Stimulated activated CD4-positive, alpha-beta T cell treated with anti-CD3 and anti-CD28 coated beads, TNF-alpha, amount 100 ng/mL, for 4 hours (primary cell): ENCODE data around the gene ITPR2.
"Not testable (repeated sequence)": the region's sequence is repeated elsewhere in the genome, so short reads cannot be mapped to it uniquely, and the experiment has no call there.

Source experiments
- DNase-seq, 3 experiments: peaks; one replicate each; pipeline ENCODE4 v3.0.0-alpha.2; 2020; ENCODE audit warnings: low read depth in 3 of 3

Gene ITPR2

DNA sequence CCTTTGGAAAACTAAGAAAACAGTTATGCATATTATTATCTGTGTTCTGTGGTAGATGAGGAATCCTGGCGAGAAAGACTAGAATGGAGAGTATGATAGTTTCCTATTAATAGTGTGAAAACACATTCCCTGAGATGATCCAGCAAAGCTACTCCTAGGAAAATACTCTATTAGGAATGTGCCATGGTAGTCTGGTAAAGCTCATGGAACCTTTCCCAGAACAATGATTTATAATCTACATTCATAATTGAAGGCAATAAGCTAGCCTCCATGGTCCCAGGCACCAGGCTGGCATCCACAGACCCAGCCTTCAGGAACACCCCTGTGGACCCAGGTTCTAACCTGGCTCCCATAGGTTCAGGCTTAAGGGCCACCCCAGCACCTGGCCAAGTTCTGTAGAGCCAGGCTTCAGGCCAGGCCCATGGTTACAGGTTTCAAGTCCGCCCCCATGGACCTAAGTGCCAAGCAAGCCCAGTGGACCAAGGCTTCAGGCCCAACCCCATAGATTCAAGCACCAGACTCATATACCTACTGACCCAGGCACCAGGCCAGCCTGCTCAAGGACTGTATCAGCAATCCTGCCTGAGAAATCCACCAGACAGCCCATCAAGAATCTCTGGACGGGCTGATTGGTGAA is 72.2 kb downstream of the ITPR2 start:
- DNase-seq: no peak

DNA sequence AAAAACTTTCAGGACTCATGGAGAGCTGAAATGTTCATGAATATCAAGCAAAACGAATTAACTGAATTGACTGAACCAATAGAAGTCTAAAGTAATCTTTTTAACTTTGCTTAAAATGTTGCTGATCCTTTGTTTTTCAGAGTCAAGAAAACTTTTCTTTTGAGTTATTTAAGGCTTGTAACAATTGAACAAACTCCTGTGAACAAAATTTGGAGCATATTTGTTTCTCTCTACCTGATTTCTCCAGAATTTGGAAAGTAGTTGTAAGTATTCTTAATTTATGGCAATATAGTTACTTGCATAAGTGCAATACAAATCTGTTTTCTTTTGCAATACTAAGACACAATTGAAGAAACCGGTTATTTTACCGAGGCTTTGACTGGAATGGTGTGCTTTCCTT is 77.6 kb downstream of the ITPR2 start:
- DNase-seq: not testable (repeated sequence)

DNA sequence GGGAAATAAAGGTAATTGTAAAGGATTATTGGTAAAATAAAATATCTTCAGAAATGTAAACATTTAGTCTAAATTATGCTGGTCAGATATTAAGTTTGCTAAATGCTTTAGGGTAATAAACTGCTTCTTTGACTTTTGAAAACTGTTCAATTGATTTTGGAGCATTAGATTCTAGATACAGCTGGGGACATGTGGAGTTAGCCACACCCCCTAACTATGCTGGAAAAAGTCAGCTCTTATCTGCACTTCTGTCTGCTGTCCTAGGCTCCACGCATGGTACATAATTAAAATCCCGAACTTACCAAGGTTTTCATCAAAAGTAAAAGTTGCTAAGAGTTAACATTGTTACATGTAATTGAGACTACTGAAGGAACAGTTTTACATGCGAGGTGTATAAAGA is 78.8 kb downstream of the ITPR2 start:
- no peak for DNase-seq

DNA sequence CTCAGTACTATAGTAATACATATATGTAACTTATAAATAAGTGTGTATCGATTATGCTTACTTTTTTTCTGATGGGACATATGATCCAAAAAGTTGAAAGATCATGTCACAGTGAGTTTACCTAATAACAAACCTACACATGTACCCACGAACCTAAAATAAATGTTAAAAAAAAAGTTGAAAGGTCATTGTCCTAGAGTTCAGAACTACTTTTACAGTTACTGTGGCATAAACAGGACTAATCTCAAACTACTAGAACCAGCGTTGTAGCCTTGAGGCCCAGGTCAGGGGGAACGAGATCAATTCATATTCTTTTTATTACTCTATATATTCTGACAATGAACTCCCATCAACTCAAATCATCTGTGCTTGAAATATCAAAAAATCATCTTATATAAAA is 81.8 kb downstream of the ITPR2 start:
- no peak for DNase-seq

DNA sequence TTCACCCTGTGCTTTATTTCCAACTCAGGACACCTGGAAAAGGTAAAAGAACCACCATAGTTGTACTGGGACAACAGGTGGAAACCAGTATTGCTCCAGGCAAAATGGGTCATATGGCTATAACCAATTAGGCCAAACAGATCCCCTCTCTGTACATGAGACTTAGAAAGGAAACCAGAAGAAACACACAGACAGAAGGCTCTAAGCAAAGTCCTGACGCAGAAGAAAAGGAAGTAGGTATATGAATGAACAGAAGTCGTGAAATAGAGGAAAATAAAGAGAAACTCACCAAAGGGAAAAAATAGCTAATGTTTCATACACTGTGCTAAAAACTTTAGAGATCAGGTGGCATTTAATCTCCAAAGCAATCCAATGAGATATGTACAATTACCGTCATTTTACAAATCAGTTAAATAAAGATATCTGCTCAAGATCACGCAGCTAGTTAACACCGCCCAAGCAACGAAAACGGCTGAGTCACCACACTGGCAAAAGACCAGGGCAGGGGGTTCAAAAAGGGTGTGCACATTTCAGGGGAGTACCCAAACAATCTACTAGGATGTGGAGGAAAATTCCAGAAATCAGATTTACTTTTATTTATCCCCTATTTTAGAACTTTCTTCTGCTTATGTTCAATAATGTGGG is 82.3 kb downstream of the ITPR2 start:
- no peak for DNase-seq

DNA sequence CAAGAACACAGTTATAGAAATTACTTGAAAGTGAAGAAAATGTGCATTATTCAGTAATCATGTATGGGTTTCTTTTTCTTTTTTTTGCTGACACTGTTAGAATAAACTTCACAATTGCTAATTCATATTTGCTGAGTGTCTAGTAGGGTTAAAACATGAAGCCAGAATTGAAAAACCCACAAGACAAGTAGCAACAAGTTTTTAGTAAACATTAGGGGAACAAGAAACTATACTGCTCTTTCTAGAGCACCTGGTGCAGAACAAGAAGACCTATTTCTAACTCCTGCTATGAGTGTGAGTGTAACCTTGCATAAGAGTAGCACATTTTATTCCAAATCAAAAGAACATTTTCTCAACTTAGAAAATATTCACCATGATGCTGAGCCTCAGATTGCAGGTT is 83.2 kb downstream of the ITPR2 start:
- no peak for DNase-seq

DNA sequence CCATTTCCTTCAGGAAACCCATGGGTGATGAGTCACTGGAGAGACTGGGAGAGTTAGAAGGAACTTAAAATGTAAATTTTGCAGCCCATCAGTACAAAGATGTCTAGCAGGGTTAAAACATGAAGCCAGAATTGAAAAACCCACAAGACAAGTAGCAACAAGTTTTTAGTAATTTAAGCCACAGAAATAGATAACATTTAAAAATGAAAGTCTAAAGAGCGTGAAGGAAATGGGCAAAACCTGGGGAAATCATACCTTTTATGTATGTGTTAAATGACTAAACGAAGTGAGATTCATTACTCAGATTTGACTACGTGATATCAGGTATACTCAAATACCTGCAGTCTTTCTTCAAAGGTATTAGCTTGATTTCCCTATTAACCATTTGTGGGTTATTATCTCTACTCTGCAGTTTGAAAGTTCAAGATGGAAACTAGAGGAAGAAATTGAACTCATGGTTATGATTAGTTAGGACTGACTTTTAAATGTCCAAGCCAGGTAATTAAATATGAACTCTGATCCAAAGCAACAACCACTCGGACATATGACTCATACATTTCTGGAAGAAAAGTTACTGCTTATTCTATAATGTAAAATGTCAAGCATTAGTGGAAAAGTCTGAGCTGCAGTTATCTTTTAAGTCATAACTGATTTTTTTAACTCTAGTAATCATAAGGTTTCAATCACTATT is 84.1 kb downstream of the ITPR2 start:
- DNase-seq: no peak

DNA sequence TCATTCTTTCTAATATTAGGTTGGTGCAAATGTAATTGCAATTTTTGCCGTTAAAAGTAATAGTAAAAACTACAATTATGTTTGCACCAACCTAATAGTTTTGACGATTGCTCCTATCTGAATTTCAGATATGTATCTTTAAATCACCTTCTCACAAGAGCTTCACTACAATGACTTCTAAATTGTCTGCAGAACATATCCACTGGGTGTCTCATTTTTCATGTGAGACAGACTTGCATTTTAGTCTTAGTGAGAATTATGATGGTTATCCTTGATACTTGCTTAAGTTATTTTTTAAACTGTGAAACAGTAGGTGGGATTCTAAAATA is 84.6 kb downstream of the ITPR2 start:
- DNase-seq: no peak

DNA sequence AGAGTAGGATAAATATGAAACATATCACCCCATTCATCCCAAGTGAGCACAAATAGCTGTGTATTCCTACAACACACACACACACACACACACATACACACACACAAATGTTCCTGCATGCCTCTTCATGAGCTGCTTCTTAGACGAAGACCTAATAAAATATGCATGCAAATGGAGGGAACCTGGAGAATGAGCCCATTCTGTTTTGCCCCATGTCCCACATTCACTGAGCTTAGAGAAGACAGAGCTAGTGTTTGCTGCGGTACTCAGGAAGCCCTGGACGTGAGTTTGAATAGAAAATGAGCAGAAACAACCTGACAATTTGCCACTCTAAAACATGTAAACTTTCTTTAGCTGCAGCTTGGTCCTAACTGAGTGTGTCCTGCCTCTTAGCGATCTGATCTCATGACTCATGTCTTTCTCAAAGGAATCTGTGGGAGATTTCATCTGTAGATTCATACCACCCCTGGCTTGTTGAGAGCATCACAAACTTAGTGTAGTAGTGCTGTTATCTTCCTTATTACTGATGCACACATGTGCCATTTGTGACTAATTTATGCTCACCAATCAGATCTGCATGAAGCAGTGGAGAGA is 86.8 kb downstream of the ITPR2 start:
- no peak for DNase-seq

DNA sequence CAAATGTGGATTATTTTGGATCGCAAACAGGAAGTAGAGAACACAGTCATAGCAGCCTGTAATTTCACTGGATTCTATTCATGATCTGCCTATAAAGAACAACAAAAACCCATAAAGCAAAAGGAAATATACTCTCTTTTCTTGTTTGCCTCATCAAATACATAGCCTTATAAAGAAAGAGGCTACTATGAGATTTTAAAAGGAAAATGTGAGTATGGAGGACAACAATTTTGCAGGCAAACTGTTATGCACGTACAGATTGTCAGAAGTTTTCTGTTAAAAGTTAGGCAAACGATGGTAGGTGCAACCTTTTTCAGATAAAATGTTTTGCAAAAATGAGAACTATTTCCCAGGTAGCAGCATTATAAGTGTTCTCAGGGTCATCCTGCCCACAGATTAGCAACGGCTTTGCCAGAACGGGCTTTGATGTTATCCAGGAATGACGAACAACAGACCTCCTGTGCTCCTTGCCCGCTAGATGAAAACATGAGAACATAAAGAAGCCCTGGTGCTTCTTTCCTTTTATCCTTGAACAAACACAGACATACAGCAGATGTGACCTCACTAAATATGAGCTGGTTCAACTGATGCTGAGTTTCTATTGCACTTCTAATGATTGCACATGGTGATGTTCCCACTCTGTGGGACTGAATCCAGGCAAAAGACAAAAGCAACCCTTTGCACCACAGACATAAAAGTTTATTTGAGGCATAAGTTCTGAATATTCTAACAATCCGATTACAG is 88.1 kb downstream of the ITPR2 start:
- no peak for DNase-seq

DNA sequence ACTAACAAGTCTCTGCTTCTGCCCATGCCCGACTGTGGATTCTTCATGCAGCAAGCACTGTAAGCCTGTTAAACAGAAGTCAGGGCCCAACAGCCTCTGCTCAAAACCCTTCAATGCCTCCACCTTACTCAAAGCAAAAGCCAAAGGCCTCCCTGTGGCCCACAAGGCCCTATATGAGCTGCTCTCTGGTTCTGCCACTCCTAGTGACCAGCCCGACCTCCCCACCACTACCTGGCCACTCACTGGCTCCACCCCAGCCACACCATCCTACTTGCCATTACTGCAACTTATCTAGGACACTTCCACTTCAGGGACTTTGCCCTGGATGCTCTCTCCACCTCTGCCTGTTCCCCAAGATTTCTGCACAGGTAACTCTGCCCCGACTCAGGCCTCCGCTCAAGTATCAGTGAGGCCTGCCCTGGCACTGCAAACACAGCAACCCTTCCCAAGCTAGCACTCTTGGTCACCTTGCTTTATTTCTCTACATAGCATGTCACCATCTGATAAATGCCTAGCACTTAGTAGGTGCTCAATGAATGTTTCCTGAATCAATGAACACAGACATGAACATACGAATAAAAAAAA is 88.9 kb downstream of the ITPR2 start:
- DNase-seq: no peak

DNA sequence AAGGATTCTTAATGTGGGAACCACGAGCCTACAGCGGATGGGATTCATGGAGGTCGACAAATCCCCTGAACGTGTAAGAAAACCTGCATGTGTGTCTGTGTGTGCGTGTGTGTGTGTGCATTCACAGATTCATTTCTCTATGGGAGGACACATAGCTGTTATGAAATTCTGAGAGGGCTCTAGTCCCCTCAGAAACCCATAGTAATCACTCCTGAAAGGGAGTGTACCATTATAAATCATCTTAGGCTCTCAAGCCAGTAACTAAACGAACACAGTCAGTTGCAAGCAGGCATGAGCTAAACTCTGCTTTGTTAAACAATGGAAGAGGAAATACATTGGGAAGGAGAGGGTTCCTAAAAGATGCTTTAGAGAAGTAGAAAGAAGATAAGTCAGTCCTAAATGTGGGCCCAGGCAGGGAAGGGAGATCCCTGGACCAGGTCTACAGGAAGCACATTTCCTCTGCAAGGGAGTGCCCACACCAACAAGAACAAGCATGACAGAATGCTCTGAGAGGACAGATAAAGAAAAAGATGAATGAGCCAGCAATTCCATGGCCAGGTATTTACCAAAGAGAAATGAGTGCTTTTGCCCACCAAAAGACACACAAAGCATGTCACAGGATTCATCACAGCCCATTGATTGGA is 91.3 kb downstream of the ITPR2 start:
- no peak for DNase-seq

DNA sequence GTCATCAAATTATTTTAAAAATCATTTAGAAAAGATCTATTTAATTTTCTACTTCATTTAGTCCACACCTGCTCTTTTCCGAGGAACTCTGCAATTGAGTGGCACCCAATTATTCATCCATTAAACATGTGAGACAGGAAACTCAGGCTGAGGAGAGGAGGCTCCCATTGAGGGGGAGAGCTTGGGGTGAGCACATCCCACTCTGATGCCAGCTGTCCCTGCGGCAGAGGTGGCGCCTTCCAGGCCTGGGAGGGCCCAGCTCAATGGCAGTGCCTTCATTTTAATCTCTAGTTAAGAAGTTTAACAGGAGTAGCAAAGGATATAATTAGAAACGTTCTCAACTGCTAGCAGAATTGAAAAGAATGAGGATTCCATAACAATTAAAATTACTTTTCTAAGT is 92.0 kb downstream of the ITPR2 start:
- no peak for DNase-seq

DNA sequence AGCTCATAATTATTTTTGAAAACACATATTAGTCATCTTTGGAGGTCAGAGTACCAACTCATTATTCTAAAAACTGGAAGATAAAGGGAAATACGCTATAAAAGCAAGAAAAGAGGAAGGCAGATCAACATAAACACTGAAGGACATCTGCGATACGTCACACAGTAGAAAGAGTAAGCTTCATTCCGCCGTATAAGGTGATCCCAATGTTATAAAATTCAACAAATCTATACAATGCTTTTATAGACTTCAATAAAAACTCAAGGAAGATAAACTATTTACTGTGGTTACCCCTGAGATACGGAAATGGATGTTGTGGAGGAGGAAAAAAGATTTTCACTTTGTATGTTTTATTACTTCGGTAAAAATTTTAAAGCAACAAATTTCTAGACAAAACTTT is 92.6 kb downstream of the ITPR2 start:
- no peak for DNase-seq

DNA sequence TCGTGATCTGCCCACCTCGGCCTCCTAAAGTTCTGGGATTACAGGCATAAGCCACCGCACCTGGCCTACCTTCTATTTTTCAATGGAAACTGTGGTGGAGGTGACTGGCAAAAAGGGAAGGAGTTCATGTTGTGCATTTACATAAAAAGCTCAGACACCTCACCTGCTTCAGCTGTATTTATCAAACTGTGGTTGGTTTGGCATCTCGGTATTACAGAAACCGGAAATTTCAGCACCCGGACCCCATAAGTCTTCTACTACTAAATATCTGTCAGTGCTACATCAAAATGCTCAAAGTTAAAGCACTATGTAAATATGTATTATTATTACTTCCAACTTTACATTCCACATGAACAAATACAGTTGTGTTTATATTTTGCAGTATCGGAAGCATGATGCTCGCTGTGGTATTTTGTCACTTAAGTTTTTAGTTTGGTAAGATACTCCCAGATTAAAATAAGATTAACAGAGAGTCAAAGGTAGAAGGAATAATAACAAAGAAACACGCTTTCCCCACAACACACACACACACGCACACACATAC is 95.4 kb downstream of the ITPR2 start:
- DNase-seq: no peak

DNA sequence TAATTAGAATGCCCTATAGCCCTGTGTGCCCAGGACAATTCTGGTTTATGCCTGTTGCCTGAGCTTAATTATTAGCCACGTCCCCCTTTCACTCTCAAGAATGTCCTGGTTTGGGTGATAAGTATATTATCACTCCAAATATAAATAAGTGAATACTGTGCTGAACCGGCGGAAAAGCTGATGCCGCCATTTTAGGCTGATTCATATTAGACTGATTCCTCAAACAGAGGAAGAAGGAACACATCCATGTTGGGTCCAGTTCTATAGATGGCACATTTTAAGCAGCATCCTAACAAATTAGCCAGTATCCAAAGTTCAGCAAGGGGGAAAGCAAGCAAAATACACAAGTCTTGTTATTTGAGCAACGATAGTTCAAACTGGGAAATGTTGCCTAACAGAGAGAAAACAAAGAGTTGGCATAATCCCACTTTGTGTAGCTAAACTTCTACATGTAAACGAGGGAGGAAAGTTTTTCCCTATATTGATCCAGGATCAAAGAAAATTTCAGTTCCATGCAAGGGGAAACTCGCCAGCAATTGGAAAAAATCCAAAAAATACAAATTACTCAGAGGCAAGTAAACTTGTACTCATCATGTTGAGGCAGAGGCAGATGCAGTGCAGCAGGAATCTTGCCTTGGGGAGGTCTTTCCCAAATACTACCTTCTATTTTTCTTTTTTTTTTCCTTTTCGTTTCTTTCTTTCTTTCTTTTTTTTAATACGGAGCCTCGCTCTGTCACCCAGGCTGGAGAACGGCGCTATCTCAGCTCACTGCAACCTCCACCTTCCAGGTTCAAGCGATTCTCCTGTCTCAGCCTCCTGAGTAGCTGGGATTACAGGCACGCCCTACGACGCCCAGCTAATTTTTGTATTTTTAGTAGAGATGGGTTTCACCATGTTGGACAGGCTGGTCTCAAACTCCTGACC is 96.2 kb downstream of the ITPR2 start:
- DNase-seq: no peak

DNA sequence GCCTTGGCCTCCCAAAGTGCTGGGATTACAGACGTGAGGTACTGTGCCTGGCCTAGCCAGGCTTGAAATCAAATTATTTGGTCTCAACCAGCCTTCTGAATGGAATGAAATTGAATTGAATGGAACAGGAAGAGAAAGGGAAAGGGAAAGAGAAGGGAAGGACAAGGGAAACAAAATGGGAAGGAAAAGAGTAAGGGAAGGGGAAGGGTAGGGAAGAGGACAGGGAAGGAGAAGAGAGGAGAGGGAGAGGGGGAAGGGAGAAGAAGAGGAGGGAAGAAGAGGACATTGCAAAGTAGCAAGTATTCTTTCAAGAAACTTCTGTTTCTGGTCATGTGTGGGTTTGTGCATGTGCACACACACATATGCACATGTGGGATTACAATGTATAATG is 97.8 kb downstream of the ITPR2 start:
- DNase-seq: no peak

DNA sequence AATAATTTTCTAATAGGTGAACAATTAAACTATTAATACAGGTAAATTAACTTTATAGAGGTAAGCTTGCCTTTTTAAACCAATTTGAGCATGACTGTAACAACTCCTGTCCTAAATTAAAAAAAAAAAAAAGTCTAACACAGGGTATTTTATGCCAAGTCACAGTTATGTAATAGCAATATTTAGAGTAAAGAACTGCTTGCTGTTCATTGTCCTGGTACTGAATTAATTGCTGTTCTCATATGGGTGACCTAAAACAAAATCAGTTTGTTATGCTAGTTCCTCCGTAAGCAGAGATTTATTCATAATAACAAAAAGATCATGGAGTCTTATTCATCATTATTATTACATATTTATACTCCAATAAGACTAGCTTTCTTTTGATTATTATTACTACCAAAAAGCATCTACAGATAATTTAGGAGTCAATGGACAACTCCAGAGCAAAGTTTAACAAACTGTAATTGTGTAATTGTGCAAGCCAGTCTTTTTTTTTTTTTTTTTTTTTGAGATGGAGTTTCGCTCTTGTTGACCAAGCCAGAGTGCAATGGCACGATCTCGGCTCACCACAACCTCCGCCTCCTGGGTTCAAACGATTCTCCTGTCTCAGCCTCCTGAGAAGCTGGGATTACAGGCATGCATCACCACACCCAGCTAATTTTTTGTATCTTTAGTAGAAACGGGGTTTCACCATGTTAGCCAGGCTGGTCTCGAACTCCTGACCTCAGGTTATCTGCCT is 98.3 kb downstream of the ITPR2 start:
- DNase-seq: no peak
